ENCODE results near the gene LGR6. TPM values are rescaled to one million over a fixed set of nuclear protein-coding genes. Genes with fewer than 3 reads are reported as not detected.
"Not testable (repeated sequence)": the region's sequence is repeated elsewhere in the genome, so short reads cannot be mapped to it uniquely, and the experiment has no call there.

The LGR6 gene
- total RNA-seq, 3 donors from 2014 or later: 2.6 to 11.3 TPM; not detected in 1

DNA sequence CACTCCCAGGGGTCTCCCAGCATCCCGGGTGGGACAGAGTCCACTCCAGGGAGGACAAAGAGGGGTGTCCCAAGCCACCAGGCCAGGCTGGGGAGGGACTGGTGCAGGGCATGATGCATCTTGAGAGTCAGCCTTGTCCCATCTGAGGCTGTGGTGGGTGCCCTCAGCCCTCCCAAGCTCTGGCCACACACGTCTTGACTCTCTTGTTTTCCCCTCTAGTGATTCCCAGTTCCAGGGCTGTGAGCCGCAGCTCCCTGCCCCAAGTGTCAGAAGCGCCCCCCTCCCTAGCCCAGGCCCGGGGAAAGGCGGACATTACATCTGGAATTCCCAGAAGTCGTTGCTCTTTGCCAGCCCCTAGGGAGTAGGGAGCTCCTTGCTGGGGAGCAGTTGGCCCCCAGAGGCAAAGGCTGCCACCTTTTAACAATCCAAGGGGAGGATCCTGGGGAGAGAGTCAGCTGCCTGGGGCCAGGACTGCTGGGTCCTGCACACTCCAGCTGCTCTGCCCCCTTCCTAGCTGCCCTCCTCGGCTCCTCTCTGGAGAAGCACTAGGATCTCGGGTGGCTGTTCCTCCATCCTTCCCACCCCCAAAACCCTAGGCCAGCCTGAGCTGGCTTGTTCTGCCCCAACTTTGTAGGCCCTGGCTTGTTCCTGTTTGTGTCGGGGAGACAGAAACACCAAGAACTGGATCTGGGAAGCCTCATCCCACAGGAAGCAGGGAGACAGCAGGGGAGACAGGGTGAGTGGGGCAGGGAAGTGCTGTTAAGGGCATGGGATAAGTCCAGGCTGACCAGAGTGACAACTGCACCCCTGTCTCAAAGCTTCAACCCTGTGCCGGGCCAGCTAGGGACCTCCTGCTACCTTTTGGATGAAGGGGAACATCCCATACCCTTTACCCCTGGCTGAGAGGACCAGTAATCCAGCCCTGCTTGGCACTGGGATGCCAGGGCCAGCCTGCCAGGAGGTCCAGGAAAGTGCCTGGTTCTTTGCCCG is 30.0 kb upstream of the LGR6 start:
- Histone ChIP-seq H3K9me3 (no peaks in the 10 kb centered on the region), H3K27me3 (no peaks in the 10 kb centered on the region), H3K4me3 (no peak overlapping the region), H3K36me3 (no peaks in the 10 kb centered on the region), H3K4me1 (no peaks in the 10 kb centered on the region), H3K27ac (peak overlapping the region; percentile 21 to 55)
- intact Hi-C loops (cut with DNase I; ENCODE audit: low total_unique reads): no loop called here
- no peak for TF ChIP-seq POLR2AphosphoS5 (IDR thresholded peaks at IDR 0.05)
- TF ChIP-seq POLR2A (IDR thresholded peaks at IDR 0.05): no peak
- TF ChIP-seq, protein P1, sequence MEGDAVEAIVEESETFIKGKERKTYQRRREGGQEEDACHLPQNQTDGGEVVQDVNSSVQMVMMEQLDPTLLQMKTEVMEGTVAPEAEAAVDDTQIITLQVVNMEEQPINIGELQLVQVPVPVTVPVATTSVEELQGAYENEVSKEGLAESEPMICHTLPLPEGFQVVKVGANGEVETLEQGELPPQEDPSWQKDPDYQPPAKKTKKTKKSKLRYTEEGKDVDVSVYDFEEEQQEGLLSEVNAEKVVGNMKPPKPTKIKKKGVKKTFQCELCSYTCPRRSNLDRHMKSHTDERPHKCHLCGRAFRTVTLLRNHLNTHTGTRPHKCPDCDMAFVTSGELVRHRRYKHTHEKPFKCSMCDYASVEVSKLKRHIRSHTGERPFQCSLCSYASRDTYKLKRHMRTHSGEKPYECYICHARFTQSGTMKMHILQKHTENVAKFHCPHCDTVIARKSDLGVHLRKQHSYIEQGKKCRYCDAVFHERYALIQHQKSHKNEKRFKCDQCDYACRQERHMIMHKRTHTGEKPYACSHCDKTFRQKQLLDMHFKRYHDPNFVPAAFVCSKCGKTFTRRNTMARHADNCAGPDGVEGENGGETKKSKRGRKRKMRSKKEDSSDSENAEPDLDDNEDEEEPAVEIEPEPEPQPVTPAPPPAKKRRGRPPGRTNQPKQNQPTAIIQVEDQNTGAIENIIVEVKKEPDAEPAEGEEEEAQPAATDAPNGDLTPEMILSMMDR (IDR thresholded peaks at IDR 0.05): no peak
- no peak for DNase-seq (ENCODE audit: low spot score in 2 of 2)

DNA sequence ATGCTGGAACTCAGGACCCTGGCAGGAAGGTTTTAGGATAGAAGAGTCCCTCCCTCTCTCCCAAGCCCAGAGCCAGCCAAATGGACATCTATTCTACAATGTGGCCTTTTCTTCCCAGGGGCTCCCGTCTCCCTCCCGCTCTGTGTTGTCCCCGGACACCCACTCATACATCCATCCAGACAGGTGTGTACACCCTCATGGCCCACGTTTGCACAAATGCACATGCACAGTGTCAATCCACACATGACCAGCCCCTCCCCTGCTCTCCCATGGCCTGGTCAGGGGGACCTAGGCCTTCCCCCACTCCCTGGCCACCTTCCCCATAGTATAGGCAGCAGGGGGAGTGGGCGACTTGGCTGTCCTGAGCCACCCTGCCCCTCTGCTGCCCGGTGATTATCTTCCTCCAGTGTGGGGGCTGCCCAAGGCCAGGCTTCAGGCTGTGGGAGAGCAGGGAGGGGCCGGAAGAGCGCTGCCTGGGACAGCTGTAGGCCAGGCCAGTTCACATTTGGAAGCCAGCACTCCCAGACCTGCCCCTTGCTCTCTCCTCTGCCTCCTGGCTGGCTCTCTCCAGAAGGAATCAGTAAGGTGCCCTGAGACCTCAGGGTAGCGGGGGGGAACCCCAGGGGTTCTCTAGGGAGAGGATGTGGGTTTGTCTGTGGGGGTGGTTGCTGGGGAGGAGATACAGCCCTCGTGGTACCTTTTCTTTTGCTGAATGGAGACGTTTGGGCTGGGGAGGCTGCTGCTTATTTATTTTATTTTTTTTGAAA is 29.1 kb upstream of the LGR6 start:
- Histone ChIP-seq H3K27me3 (no peaks in the 10 kb centered on the region), H3K4me1 (no peaks in the 10 kb centered on the region), H3K27ac (peak overlapping the region in 1 of 2 donors; percentile 55), H3K9me3 (no peaks in the 10 kb centered on the region), H3K4me3 (no peak overlapping the region), H3K36me3 (no peaks in the 10 kb centered on the region)
- TF ChIP-seq POLR2AphosphoS5 (IDR thresholded peaks at IDR 0.05) (no peak), POLR2A (IDR thresholded peaks at IDR 0.05) (no peak)
- TF ChIP-seq, protein P1 (IDR thresholded peaks at IDR 0.05): no peak
- intact Hi-C loops (cut with DNase I; ENCODE audit: low total_unique reads): no loop called here
- no peak for DNase-seq (ENCODE audit: low spot score in 2 of 2)

DNA sequence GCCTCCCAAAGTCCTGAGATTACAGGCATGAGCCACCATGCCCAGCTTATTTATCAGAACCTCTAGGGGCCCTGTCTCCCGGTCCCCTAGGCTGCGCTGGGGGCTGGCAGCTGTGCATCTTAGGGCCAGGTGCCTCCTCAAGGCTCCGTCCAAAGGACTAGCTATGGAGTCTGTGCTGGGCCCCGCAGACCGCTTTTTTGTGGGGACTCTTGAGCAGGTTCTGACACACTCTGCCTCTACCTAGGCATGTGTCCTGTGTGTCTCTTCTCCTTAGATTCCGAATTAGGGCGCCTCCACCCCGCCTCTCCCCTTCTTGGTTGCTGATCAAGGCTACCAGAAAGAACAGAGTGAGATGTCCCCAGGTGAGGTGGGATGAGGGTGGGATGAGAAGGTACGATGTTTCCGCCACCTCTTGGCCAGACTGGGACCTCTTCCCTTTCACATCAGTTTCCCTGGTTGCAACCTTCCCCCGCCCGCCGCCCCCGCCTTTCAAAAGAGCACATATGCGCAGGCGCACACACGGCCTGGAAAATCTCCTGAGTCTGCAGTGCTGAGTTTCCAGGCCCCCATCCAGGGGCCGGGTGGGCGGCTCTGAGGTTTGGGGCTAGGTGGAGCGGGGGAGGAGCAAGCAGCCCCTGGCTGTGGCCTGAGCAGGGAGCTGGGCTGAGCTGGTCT is 28.2 kb upstream of the LGR6 start:
- Histone ChIP-seq H3K36me3 (no peaks in the 10 kb centered on the region), H3K4me3 (no peak overlapping the region), H3K27ac (peak overlapping the region; percentile 21 to 25), H3K4me1 (no peaks in the 10 kb centered on the region), H3K27me3 (no peaks in the 10 kb centered on the region), H3K9me3 (no peaks in the 10 kb centered on the region)
- TF ChIP-seq POLR2A (IDR thresholded peaks at IDR 0.05): no peak
- no peak for TF ChIP-seq POLR2AphosphoS5 (IDR thresholded peaks at IDR 0.05)
- TF ChIP-seq, protein P1 (IDR thresholded peaks at IDR 0.05): no peak
- intact Hi-C loops (cut with DNase I; ENCODE audit: low total_unique reads): no loop called here
- DNase-seq (ENCODE audit: low spot score in 2 of 2): no peak

DNA sequence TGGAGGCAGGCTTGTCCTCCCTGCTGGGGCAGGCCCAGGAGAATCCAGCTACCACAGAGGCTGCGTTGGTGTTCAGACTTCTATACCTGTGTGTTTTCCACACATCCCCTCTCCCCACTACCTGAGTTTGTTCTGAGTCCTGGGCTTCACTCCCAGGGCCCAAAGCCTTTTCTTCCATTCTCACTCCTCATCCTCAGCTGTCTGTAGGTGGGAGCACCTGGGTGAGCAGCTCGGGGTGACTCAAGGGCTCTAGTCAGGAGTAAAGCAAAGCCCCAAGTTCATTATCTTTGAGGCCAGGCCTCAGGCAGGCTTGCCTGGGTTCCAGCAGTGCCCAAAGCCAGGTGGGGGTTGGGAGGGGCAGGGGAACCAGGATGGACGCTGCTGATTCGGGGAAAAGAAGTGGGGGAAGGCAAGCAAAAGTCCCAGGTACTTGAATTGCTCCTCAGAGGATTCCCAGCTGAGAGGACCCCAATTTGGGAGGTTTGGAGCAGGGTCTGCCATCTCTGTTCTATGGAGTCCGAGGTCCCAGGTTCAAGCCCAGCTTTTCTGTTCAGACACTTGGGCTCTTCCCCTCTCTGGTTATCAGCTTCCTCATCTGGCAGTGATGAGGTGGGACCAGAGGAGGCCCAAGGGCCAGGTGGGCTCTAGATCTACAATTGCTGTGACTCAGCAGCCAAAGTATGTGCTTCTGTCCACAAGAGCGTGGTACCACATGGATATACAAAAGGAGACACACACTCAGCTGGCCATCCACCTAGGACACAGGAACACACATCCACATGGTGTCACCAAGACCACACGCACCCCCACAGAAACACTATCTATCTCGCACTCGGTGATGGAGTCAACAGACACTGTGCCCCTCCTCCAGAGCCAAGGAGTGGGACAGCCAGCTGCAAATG is 27.4 kb upstream of the LGR6 start:
- no peak for DNase-seq (ENCODE audit: low spot score in 2 of 2)
- no peak overlapping the region for H3K4me3 ChIP-seq
- TF ChIP-seq POLR2A (IDR thresholded peaks at IDR 0.05) (no peak), POLR2AphosphoS5 (IDR thresholded peaks at IDR 0.05) (no peak)
- TF ChIP-seq, protein P1 (IDR thresholded peaks at IDR 0.05): no peak
- H3K36me3 ChIP-seq: no peaks in the 10 kb centered on the region
- H3K9me3 ChIP-seq: no peaks in the 10 kb centered on the region
- no peaks in the 10 kb centered on the region for H3K27me3 ChIP-seq
- H3K4me1 ChIP-seq: no peaks in the 10 kb centered on the region
- intact Hi-C loops (cut with DNase I; ENCODE audit: low total_unique reads): no loop called here
- H3K27ac ChIP-seq: peak overlapping the region; percentile 21 to 25

DNA sequence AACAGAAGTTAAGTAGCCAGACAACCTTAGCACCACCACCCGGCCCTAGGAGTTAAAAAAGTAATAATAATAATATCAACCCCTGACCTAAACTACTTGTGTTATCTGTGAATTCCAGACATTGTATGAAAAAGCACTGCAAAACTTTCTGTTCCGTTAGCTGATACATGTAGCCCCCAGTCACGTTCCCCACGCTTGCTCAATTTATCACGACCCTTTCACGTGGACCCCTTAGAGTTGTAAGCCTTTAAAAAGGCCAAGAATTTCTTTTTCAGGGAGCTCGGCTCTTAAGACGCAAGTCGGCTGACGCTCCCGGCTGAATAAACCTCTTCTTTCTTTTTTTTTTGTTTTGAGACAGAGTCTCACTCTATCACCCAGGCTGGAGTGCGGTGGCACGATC is 26.5 kb upstream of the LGR6 start:
- H3K27me3 ChIP-seq; DNase-seq (ENCODE audit: low spot score in 2 of 2); intact Hi-C loops (cut with DNase I; ENCODE audit: low total_unique reads); H3K36me3 ChIP-seq; H3K9me3 ChIP-seq; H3K4me3 ChIP-seq; H3K4me1 ChIP-seq; H3K27ac ChIP-seq: not testable (repeated sequence)

Measured in breast epithelium (tissue), 4 donors.